Measurements from ENCODE around the gene DEDD. TPM values are rescaled to one million over a fixed set of nuclear protein-coding genes. Genes with fewer than 3 reads are reported as not detected.

DEDD gene
- total and polyA plus RNA-seq, 2 experiments from 2014 or later, result 22.8 to 35.3 TPM

DNA sequence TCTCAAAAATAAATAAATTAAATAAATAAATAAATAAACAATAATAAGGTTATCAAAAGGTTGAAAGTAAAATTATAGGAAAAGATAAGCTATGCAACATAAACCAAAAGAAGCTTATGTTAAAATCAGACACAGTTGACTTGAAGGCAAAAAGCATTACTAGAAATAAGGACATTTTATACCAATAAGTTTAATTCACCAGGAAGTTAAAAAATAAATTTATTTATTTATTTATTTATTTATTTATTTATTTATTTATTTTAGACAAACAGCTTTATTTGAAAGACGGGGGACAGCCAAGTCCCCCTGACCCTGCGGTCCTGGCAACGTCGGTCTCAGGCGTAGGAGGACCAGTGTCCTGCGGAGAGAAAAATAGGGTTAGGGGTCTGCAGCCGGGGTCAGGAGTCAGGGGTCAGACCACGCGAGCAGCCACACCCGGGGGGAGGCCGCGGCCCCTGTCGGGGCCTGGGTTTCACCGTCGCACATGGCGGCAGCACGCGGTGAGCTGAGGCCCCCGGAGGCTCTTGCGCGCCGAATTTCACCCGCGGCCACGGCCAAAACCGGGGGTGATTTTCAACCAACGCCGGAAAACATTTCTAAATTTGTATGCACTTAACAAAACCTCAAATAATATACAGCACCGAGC lies 8.4 kb upstream of the DEDD start:
- H3K4me2 ChIP-seq, result no peak overlapping the region
- H3K4me1 ChIP-seq (ENCODE audit: insufficient read depth), result 0 out of 2 replicates have a peak, but pooled peaks cover 8% of the 10 kb centered on the region
- no peaks in the 10 kb centered on the region; the same call in 1 of the 2 replicates for H3F3A ChIP-seq (replicated peaks; ENCODE audit: low read depth)
- no peaks in the 10 kb centered on the region for H3K27me3 ChIP-seq (ENCODE audit: insufficient read depth)
- ATAC-seq (no peak), DNase-seq (ENCODE audit: low spot score) (no peak)
- peaks cover 4% of the 10 kb centered on the region; the same call in 2 of the 3 replicates for H3K4me1 Mint-ChIP-seq
- H3K4me3 ChIP-seq, result no peak overlapping the region
- no peaks in the 10 kb centered on the region for H3K9me2 ChIP-seq (ENCODE audit: insufficient read depth)
- H3K36me3 Mint-ChIP-seq (ENCODE audit: low read depth), result no peaks in the 10 kb centered on the region
- H4K20me1 ChIP-seq (replicated peaks; ENCODE audit: insufficient read depth), result no peaks in the 10 kb centered on the region; the same call in 1 of the 2 replicates
- no peak overlapping the region for H3K27ac Mint-ChIP-seq
- H2AFZ ChIP-seq, result no peak overlapping the region
- TF ChIP-seq, protein P1, sequence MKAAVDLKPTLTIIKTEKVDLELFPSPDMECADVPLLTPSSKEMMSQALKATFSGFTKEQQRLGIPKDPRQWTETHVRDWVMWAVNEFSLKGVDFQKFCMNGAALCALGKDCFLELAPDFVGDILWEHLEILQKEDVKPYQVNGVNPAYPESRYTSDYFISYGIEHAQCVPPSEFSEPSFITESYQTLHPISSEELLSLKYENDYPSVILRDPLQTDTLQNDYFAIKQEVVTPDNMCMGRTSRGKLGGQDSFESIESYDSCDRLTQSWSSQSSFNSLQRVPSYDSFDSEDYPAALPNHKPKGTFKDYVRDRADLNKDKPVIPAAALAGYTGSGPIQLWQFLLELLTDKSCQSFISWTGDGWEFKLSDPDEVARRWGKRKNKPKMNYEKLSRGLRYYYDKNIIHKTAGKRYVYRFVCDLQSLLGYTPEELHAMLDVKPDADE (IDR thresholded peaks at IDR 0.05), result no peak
- TF ChIP-seq POLR2AphosphoS5 (IDR thresholded peaks at IDR 0.05; ENCODE audit: low read depth) (no peak), CTCF (conservative IDR thresholded peaks at IDR 0.05; ENCODE audit: low read depth in 2 of 2) (no peak), CREB1 (CRISPR knock-in tag; IDR thresholded peaks at IDR 0.05; ENCODE audit: low read depth) (no peak), NANOG (IDR thresholded peaks at IDR 0.05; ENCODE audit: borderline replicate concordance) (no peak), JUNB (IDR thresholded peaks at IDR 0.05; ENCODE audit: unreplicated experiment) (no peak), EZH2 (IDR thresholded peaks at IDR 0.05; ENCODE audit: low read depth, unreplicated experiment) (no peak), ZNF331 (CRISPR knock-in tag; IDR thresholded peaks at IDR 0.05; ENCODE audit: low read depth) (no peak), ZNF114 (CRISPR knock-in tag; IDR thresholded peaks at IDR 0.05) (no peak)
- TF ChIP-seq, protein P2, sequence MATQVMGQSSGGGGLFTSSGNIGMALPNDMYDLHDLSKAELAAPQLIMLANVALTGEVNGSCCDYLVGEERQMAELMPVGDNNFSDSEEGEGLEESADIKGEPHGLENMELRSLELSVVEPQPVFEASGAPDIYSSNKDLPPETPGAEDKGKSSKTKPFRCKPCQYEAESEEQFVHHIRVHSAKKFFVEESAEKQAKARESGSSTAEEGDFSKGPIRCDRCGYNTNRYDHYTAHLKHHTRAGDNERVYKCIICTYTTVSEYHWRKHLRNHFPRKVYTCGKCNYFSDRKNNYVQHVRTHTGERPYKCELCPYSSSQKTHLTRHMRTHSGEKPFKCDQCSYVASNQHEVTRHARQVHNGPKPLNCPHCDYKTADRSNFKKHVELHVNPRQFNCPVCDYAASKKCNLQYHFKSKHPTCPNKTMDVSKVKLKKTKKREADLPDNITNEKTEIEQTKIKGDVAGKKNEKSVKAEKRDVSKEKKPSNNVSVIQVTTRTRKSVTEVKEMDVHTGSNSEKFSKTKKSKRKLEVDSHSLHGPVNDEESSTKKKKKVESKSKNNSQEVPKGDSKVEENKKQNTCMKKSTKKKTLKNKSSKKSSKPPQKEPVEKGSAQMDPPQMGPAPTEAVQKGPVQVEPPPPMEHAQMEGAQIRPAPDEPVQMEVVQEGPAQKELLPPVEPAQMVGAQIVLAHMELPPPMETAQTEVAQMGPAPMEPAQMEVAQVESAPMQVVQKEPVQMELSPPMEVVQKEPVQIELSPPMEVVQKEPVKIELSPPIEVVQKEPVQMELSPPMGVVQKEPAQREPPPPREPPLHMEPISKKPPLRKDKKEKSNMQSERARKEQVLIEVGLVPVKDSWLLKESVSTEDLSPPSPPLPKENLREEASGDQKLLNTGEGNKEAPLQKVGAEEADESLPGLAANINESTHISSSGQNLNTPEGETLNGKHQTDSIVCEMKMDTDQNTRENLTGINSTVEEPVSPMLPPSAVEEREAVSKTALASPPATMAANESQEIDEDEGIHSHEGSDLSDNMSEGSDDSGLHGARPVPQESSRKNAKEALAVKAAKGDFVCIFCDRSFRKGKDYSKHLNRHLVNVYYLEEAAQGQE (IDR thresholded peaks at IDR 0.05; ENCODE audit: unreplicated experiment), result no peak
- H3K27ac ChIP-seq (ENCODE audit: low read depth), result no peak overlapping the region
- 0 out of 2 replicates have a peak, but pooled peaks cover 1% of the 10 kb centered on the region for H3K79me2 ChIP-seq (replicated peaks; ENCODE audit: insufficient read depth)
- H3K9me3 Mint-ChIP-seq, result no peaks in the 10 kb centered on the region
- no peaks in the 10 kb centered on the region for H3K36me3 ChIP-seq (ENCODE audit: insufficient read depth)
- peaks cover 3% of the 10 kb centered on the region for H3K27me3 Mint-ChIP-seq (ENCODE audit: insufficient read depth, low read depth, poor library complexity)
- no peak overlapping the region for H3K4me3 Mint-ChIP-seq
